Stimulated activated naive CD8-positive, alpha-beta T cell treated with anti-CD3 and anti-CD28 coated beads, Interleukin-15, amount 100 ng/mL, for 72 hours (primary cell): ENCODE results near the gene LEF1.
A peak's percentile ranks its signal among the peaks of the same experiment; 100 is the strongest.
"Not testable (repeated sequence)": the region's sequence is repeated elsewhere in the genome, so short reads cannot be mapped to it uniquely, and the experiment has no call there.

Experiments used
- ATAC-seq: fragments of 150-1000 bp; cut with Tn5 transposase; 2 replicates; pipeline ENCODE4 v1.10.0; 2021; ENCODE audit warnings: mild to moderate bottlenecking, moderate library complexity
- DNase-seq, 2 donors: peaks; one replicate each; pipeline ENCODE4 v3.0.0; 2021 to 2022
- H3K27ac Mint-ChIP-seq, 2 donors: one replicate each; pipeline ENCODE4 v1.8.0; 2022; ENCODE audit warnings: mild to moderate bottlenecking in 2 of 2, mixed read lengths in 2 of 2, moderate library complexity in 2 of 2
- H3K27me3 Mint-ChIP-seq: one replicate; pipeline ENCODE4 v1.8.0; 2022; ENCODE audit warnings: mixed read lengths
- H3K4me1 Mint-ChIP-seq: one replicate; pipeline ENCODE4 v1.8.0; 2022; ENCODE audit warnings: mild to moderate bottlenecking, mixed read lengths
- H3K4me3 Mint-ChIP-seq, 2 donors: one replicate each; pipeline ENCODE4 v1.8.0; 2022; ENCODE audit warnings: mild to moderate bottlenecking in 2 of 2, mixed read lengths in 2 of 2, moderate library complexity in 1 of 2
- H3K9me3 Mint-ChIP-seq, 2 donors: one replicate each; pipeline ENCODE4 v1.8.0; 2022; ENCODE audit warnings: mixed read lengths in 2 of 2

The LEF1 gene

GRCh38 chr4:108052558-108053120 lies 116.1 kb downstream of the LEF1 start:
- ATAC-seq (no peak), DNase-seq (no peak)
- peaks cover 100% of the 10 kb centered on the region for H3K4me1 Mint-ChIP-seq
- H3K27me3 Mint-ChIP-seq: no peaks in the 10 kb centered on the region
- no peaks in the 10 kb centered on the region for H3K9me3 Mint-ChIP-seq
- H3K4me3 Mint-ChIP-seq: peak overlapping the region; percentile 22 to 42
- H3K27ac Mint-ChIP-seq: peak overlapping the region in 1 of 2 donors; percentile 36

DNA sequence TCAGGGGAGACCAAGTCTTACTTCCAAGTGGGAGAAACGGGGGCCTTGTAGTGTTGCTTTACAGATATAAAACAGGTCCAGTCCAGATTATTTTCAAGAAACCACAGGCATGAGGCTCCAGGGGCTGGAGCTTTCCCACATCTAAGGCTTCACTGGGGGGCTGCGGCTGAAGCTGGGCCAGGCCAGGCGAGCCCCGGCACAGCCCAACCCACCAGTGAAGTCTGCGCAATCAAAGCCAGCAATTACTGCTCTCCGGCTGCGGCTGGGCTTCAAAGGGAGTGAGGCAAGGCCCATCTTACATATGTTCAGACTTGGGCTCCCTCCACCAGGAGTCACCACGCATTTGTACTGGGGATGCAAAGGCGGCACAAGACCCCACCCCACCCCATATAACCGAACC lies 117.4 kb downstream of the LEF1 start:
- Mint-ChIP-seq H3K4me3 (peak overlapping the region; percentile 31 to 85), H3K27me3 (no peaks in the 10 kb centered on the region), H3K4me1 (peaks cover 100% of the 10 kb centered on the region), H3K9me3 (no peaks in the 10 kb centered on the region), H3K27ac (peak overlapping the region; percentile 97 to 99)
- ATAC-seq: peak; percentile 58
- DNase-seq: no peak

GRCh38 chr4:108050166-108051111 lies 118.3 kb downstream of the LEF1 start:
- peak overlapping the region; percentile 98 to 99 for H3K27ac Mint-ChIP-seq
- peak; percentile 51 for ATAC-seq
- peak overlapping the region; percentile 85 to 89 for H3K4me3 Mint-ChIP-seq
- not testable (repeated sequence) for H3K27me3 Mint-ChIP-seq, H3K9me3 Mint-ChIP-seq, DNase-seq
- H3K4me1 Mint-ChIP-seq: peaks cover 100% of the 10 kb centered on the region

DNA sequence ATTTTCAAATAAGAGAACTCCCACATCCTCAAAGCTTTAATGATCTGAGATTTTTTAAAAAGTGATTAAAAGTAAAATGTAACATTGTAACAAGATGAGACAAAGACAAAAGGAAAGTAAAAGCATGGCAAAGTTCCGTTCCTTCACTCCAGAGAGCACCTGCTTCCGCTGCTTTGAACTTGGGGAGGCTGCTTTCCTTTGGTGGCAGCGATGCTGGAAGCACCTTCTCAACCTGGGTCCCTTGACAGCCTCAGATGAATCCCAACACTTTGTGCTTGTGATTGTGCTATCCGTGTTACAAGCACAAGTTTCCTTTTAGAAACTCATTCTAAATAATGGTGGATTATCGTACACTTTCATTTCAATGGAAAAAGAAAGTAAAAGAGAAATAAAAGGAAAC lies 119.3 kb downstream of the LEF1 start:
- H3K9me3 Mint-ChIP-seq: no peaks in the 10 kb centered on the region
- no peaks in the 10 kb centered on the region for H3K27me3 Mint-ChIP-seq
- H3K4me3 Mint-ChIP-seq: peak overlapping the region; percentile 85 to 89
- peak overlapping the region; percentile 98 to 99 for H3K27ac Mint-ChIP-seq
- ATAC-seq (no peak), DNase-seq (no peak)
- peaks cover 100% of the 10 kb centered on the region for H3K4me1 Mint-ChIP-seq

- ATAC-seq (no peak), DNase-seq (no peak)
- H3K4me3 Mint-ChIP-seq: peak overlapping the region; percentile 85 to 89
- H3K27ac Mint-ChIP-seq: peak overlapping the region; percentile 98 to 99
- H3K4me1 Mint-ChIP-seq: peaks cover 100% of the 10 kb centered on the region
- no peaks in the 10 kb centered on the region for H3K27me3 Mint-ChIP-seq
- no peaks in the 10 kb centered on the region for H3K9me3 Mint-ChIP-seq
Observed at GRCh38 chr4:108048997-108049396, 119.7 kb downstream of the LEF1 start.

DNA sequence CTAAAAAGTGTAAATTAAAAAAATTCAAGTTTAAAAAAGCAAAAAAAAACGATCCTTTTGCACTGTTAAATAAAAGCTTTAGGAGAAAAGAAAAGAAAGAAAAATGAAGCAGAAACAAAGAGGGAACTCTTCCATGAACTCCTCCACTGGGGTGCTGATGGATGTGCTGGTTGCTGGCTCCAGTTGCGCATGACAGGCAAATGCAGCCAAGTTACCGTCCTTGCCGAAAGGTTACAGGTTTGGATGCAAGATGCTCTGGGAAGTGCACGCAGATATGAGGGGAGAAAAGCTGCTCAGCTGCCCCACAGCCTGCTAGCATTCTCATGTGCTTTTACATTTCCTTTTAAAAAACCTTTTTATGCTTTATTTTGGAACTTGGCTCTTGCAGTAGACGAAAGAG lies 120.6 kb downstream of the LEF1 start:
- Mint-ChIP-seq H3K4me3 (no peak overlapping the region), H3K9me3 (no peaks in the 10 kb centered on the region), H3K4me1 (peaks cover 100% of the 10 kb centered on the region), H3K27ac (peak overlapping the region; percentile 42 to 55), H3K27me3 (no peaks in the 10 kb centered on the region)
- DNase-seq (no peak), ATAC-seq (no peak)

GRCh38 chr4:108047199-108047598 lies 121.5 kb downstream of the LEF1 start:
- H3K4me1 Mint-ChIP-seq: peaks cover 95% of the 10 kb centered on the region
- DNase-seq (no peak), ATAC-seq (no peak)
- peak overlapping the region in 1 of 2 donors; percentile 51 for H3K27ac Mint-ChIP-seq
- no peaks in the 10 kb centered on the region for H3K9me3 Mint-ChIP-seq
- no peak overlapping the region for H3K4me3 Mint-ChIP-seq
- no peaks in the 10 kb centered on the region for H3K27me3 Mint-ChIP-seq

DNA sequence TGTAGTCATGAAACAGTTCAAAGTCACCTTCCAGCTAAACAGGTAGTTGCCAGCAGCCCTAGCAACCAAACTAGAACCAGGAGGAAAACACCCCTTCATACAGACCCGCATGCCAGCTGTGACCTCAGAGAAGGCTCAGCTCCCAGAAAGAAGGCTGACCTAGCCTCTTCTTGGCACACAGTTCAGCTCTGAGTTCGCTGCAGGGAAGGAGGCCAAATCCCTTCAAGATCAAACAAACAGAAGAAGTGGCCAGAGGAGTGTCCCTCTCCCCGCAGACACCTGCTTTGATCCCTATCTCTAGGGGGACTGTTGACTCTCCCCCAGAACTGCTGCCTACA lies 123.1 kb downstream of the LEF1 start:
- H3K4me3 Mint-ChIP-seq: peak overlapping the region; percentile 11 to 49
- no peaks in the 10 kb centered on the region for H3K9me3 Mint-ChIP-seq
- no peaks in the 10 kb centered on the region for H3K27me3 Mint-ChIP-seq
- peaks cover 80% of the 10 kb centered on the region for H3K4me1 Mint-ChIP-seq
- ATAC-seq (peak; percentile 52), DNase-seq (no peak)
- peak overlapping the region; percentile 92 for H3K27ac Mint-ChIP-seq

GRCh38 chr4:108044951-108045686 lies 123.6 kb downstream of the LEF1 start:
- DNase-seq: no peak
- Mint-ChIP-seq H3K4me3 (peak overlapping the region in 1 of 2 donors; percentile 49), H3K27me3 (no peaks in the 10 kb centered on the region), H3K27ac (peak overlapping the region; percentile 92), H3K9me3 (no peaks in the 10 kb centered on the region), H3K4me1 (peaks cover 74% of the 10 kb centered on the region)
- peak; percentile 61 for ATAC-seq

GRCh38 chr4:108043526-108043925 lies 125.2 kb downstream of the LEF1 start:
- Mint-ChIP-seq H3K9me3 (no peaks in the 10 kb centered on the region), H3K4me3 (peak overlapping the region in 1 of 2 donors; percentile 66), H3K27me3 (no peaks in the 10 kb centered on the region), H3K27ac (peak overlapping the region; percentile 69 to 88), H3K4me1 (peaks cover 64% of the 10 kb centered on the region)
- peak; percentile 77 for ATAC-seq
- no peak for DNase-seq

- H3K27ac Mint-ChIP-seq: peak overlapping the region in 1 of 2 donors; percentile 88
- H3K4me1 Mint-ChIP-seq: peaks cover 58% of the 10 kb centered on the region
- H3K9me3 Mint-ChIP-seq: no peaks in the 10 kb centered on the region
- peak overlapping the region in 1 of 2 donors; percentile 66 for H3K4me3 Mint-ChIP-seq
- peak; percentile 52 for ATAC-seq
- no peaks in the 10 kb centered on the region for H3K27me3 Mint-ChIP-seq
- DNase-seq: no peak
Observed at GRCh38 chr4:108042927-108043326, 125.8 kb downstream of the LEF1 start.

DNA sequence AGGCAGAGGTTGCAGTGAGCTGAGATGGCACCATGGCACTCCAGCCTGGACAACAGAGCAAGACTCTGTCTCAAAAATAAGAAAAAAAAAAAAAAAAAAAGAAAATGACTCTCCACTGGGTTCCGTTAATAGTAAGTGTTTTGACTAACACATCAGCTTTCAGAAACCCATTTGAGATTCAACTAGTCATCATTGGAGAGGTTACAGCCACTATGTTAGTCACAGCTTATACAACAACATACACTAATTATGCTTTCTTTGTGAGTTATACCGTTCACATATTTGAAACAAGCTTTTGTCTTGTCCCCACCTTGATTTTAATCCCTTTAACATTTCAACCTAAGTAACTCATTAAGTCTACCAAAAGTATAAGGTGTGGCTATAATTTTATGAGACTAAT lies 130.8 kb downstream of the LEF1 start:
- peak overlapping the region; percentile 100 for H3K27ac Mint-ChIP-seq
- peaks cover 55% of the 10 kb centered on the region for H3K4me1 Mint-ChIP-seq
- DNase-seq (no peak), ATAC-seq (peak; percentile 72)
- no peak overlapping the region for H3K4me3 Mint-ChIP-seq
- H3K27me3 Mint-ChIP-seq: no peaks in the 10 kb centered on the region
- peaks cover 0 to 4% of the 10 kb centered on the region in 2 donors for H3K9me3 Mint-ChIP-seq

DNA sequence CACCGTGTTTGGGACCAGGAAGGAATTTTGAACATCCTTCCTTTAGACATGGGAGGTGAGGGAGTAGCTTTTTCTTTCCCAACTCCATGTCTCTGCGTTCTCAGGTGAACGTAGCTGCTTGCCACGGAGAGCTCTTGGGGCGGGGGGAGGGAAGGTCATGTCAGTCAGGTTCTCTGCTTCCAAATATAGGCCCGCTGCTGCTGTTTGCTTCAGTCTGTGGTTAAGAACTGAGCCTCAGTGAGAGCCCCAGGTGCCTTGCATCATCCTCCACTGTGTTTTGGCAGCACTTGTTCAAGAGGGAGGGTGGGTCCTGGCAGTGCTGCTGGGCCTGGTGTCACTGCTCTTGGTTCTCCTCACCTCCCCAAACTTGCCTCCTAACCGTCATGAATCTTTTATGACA lies 132.5 kb downstream of the LEF1 start:
- Mint-ChIP-seq H3K9me3 (peaks cover 4 to 6% of the 10 kb centered on the region in 2 donors), H3K4me3 (peak overlapping the region; percentile 81 to 83), H3K27me3 (no peaks in the 10 kb centered on the region), H3K4me1 (peaks cover 66% of the 10 kb centered on the region), H3K27ac (peak overlapping the region; percentile 100)
- DNase-seq (peak; percentile 77 to 88), ATAC-seq (peak; percentile 95)

- no peak for ATAC-seq
- no peak for DNase-seq
- no peaks in the 10 kb centered on the region for H3K27me3 Mint-ChIP-seq
- peaks cover 4 to 8% of the 10 kb centered on the region in 2 donors for H3K9me3 Mint-ChIP-seq
- peak overlapping the region; percentile 100 for H3K27ac Mint-ChIP-seq
- peak overlapping the region; percentile 81 to 83 for H3K4me3 Mint-ChIP-seq
- peaks cover 71% of the 10 kb centered on the region for H3K4me1 Mint-ChIP-seq
Observed at GRCh38 chr4:108035691-108036090, 133.0 kb downstream of the LEF1 start.

- no peaks in the 10 kb centered on the region for H3K27me3 Mint-ChIP-seq
- peak overlapping the region; percentile 81 to 83 for H3K4me3 Mint-ChIP-seq
- ATAC-seq: no peak
- H3K4me1 Mint-ChIP-seq: peaks cover 82% of the 10 kb centered on the region
- peak overlapping the region in 1 of 2 donors; percentile 50 for H3K27ac Mint-ChIP-seq
- peaks cover 4 to 8% of the 10 kb centered on the region in 2 donors for H3K9me3 Mint-ChIP-seq
- no peak for DNase-seq
Observed at GRCh38 chr4:108034565-108034964, 134.2 kb downstream of the LEF1 start.
